K562 (cell line): Measurements from ENCODE around the gene PMVK. TPM values are rescaled to one million over a fixed set of nuclear protein-coding genes. Genes with fewer than 3 reads are reported as not detected.

Experiments
- ATF1 ChIP-seq, 2 experiments: fragments of 450-650 bp in 1 of 2; IDR thresholded peaks; 2 replicates each; pipeline ENCODE4 v1.6.1; 2016; ENCODE audit warnings: missing compliant biosample characterization in 1 of 2, missing genetic modification characterization in 1 of 2
- FOSL1 ChIP-seq: fragments of 200-800 bp; sonication (Bioruptor generic); conservative IDR thresholded peaks from 2 replicates; pipeline ENCODE4 v1.6.1; 2016; ENCODE audit warnings: missing genetic modification characterization, missing compliant biosample characterization
- FUS ChIP-seq: fragments of 200-400 bp; formaldehyde crosslinking; optimal IDR thresholded peaks from 2 replicates; pipeline ENCODE3; 2017; ENCODE audit warnings: low read depth, low read length
- MECOM ChIP-seq: fragments of 250-450 bp; sonication (Bioruptor Pico); IDR thresholded peaks from 2 replicates; pipeline ENCODE4 v1.8.0; 2022; ENCODE audit warnings: inconsistent platforms
- PATZ1 ChIP-seq: fragments of 250-450 bp; sonication (Bioruptor Pico); IDR thresholded peaks from 2 replicates; pipeline ENCODE4 v1.5.0; 2020; ENCODE audit warnings: mild to moderate bottlenecking, borderline replicate concordance
- U2AF2 ChIP-seq: fragments of 200-400 bp; formaldehyde crosslinking; optimal IDR thresholded peaks from 2 replicates; pipeline ENCODE3; 2017; ENCODE audit warnings: low read depth, mild to moderate bottlenecking, low read length
- WHSC1 ChIP-seq: IDR thresholded peaks from one replicate; pipeline ENCODE4 v1.6.1; 2012; ENCODE audit warnings: low read length, control low read depth, inconsistent platforms
- ZFX ChIP-seq: sonication (generic); formaldehyde crosslinking; IDR thresholded peaks from 2 replicates; pipeline ENCODE4 v1.8.0; 2022; ENCODE audit warnings: mild to moderate bottlenecking, missing genetic modification reagents, moderate library complexity
- ZNF197 ChIP-seq: fragments of 200-800 bp; sonication (Bioruptor generic); IDR thresholded peaks from 2 replicates; pipeline ENCODE4 v1.6.1; 2016; ENCODE audit warnings: low read depth, missing genetic modification characterization, missing compliant biosample characterization
- ZNF609 ChIP-seq: sonication (generic); formaldehyde crosslinking; IDR thresholded peaks from 2 replicates; pipeline ENCODE4 v1.8.1; 2023; ENCODE audit warnings: missing genetic modification reagents, mild to moderate bottlenecking, borderline replicate concordance
- polyA plus RNA-seq, 8 experiments: library from polyadenylated mRNA; depleted of rRNA in 4 of 8; stranded (reverse) in 5 of 8; unstranded in 3 of 8; fragments of >200 nt; fragmentation: Nextera tagmentation in 2 of 8; fragmentation: Illumina TruSeq in 1 of 8; extraction: Ambion mirVana in 2 of 8; extraction: Trizol in 1 of 8; gene quantifications; 2 replicates each; pipeline versions ENCODE4 v1.2.1 to v1.2.3, GENCODE V29; 2011 to 2014; ENCODE audit warnings: inconsistent platforms in 1 of 8, missing spikeins in 1 of 8
- total RNA-seq, 7 experiments: library from RNA; depleted of rRNA in 6 of 7; stranded (reverse); fragments of >200 nt in 6 of 7; fragmentation: Illumina TruSeq in 2 of 7; extraction: Trizol in 2 of 7; gene quantifications; 2 replicates each; pipeline versions ENCODE4 v1.2.1 to v1.2.3, GENCODE V29; 2011 to 2021; ENCODE audit warnings: low replicate concordance in 1 of 7

PMVK gene
- total and polyA plus RNA-seq, 9 of the 15 experiments (the other 6 are each of a cell fraction or from before 2014, with no cell fraction given), result 1.1 to 15.3 (median 6.3) TPM

GRCh38 chr1:154936555-154937084 is at the start of gene PMVK (continued):
- peak; percentile 38; the same call in 1 of the 2 replicates for TF ChIP-seq MECOM (CRISPR knock-in tag)
- peak; percentile 64; the same call in 1 of the 2 replicates for TF ChIP-seq ZNF609 (CRISPR knock-in tag)
- no peak for TF ChIP-seq WHSC1
- no peak for TF ChIP-seq FUS
- peak; percentile 35; the same call in 1 of the 2 replicates for TF ChIP-seq ZNF197
- TF ChIP-seq PATZ1 (CRISPR knock-in tag), result no peak
- TF ChIP-seq U2AF2, result no peak
- 0 out of 2 replicates have a peak, but pooled peaks have one; percentile 12 for TF ChIP-seq FOSL1 (tag)
- peak; percentile 58; the same call in 1 of the 2 replicates for TF ChIP-seq ZFX (CRISPR knock-in tag)
- TF ChIP-seq ATF1 (CRISPR knock-in tag; IDR thresholded peaks at IDR 0.05), result no peak
- no peak for TF ChIP-seq ATF1 (tag; IDR thresholded peaks at IDR 0.05)
